Measurements from ENCODE around the gene ACP7. TPM values are rescaled to one million over a fixed set of nuclear protein-coding genes. Genes with fewer than 3 reads are reported as not detected.

The ACP7 gene
- total RNA-seq, 1 experiment from 2014 or later = 0.15 TPM

DNA sequence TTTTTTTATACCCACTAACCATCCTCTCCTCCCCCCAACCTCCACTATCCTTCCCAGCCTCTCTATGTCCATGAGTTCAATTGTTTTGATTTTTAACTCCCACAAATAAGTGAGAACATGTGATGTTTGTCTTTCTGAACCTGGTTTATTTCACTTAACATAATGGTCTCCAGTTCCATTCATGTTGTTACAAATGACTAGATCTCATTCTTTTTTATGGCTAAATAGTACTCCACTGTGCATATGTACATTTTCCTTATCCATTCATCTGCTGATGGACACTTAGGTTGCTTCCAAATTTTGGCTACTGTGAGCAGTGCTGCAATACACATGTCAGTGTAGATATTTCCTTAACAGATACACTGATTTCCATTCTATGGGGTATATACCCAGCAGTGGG, 24.9 kb upstream of the ACP7 start:
- Histone ChIP-seq H3K27ac (ENCODE audit: insufficient read length, low read depth, low read length) (no peak overlapping the region), H3K4me1 (ENCODE audit: insufficient read depth, low read length) (no peaks in the 10 kb centered on the region), H3K56ac (ENCODE audit: insufficient read length, low read depth, low read length) (no peak overlapping the region), H3K9me3 (ENCODE audit: control insufficient read depth, low read depth, low read length) (no peaks in the 10 kb centered on the region), H2AK5ac (ENCODE audit: insufficient read length, low read length) (no peak overlapping the region), H4K5ac (ENCODE audit: insufficient read length, low read depth, low read length) (no peak overlapping the region), H3K14ac (ENCODE audit: insufficient read depth, low read length) (no peak overlapping the region), H3K27me3 (ENCODE audit: insufficient read depth, low read length) (no peaks in the 10 kb centered on the region), H2BK12ac (ENCODE audit: insufficient read length, low read depth, low read length) (no peak overlapping the region), H2BK20ac (ENCODE audit: low read depth, low read length, poor library complexity, severe bottlenecking) (no peak overlapping the region), H2BK15ac (ENCODE audit: low read depth, low read length) (no peak overlapping the region), H4K91ac (ENCODE audit: insufficient read length, low read depth, low read length) (no peak overlapping the region), H4K8ac (replicated peaks; ENCODE audit: insufficient read length, low read depth, low read length) (no peak overlapping the region), H3K23ac (ENCODE audit: insufficient read length, low read depth, low read length) (no peak overlapping the region), H3K18ac (ENCODE audit: insufficient read length, low read depth, low read length) (no peak overlapping the region), H2BK5ac (ENCODE audit: insufficient read length, low read length) (no peak overlapping the region), H3K23me2 (ENCODE audit: insufficient read length, low read depth, low read length, poor library complexity, severe bottlenecking) (no peaks in the 10 kb centered on the region), H3K4ac (ENCODE audit: low read depth, low read length) (no peak overlapping the region), H3K9ac (ENCODE audit: extremely low read depth, insufficient read length, low read length) (no peak overlapping the region), H2AFZ (ENCODE audit: low read length) (no peak overlapping the region), H3K4me2 (ENCODE audit: insufficient read depth, insufficient read length, low read length) (no peak overlapping the region), H4K20me1 (ENCODE audit: control insufficient read depth, insufficient read depth, insufficient read length) (no peaks in the 10 kb centered on the region), H3K79me2 (ENCODE audit: insufficient read depth, low read length) (no peaks in the 10 kb centered on the region), H3K79me1 (ENCODE audit: insufficient read depth, low read depth, low read length, poor library complexity, severe bottlenecking) (no peaks in the 10 kb centered on the region), H3T11ph (ENCODE audit: low read length) (no peak overlapping the region), H2BK120ac (ENCODE audit: low read depth, low read length, poor library complexity, severe bottlenecking) (no peak overlapping the region)
- peaks cover 0 to 5% of the 10 kb centered on the region in 2 experiments; a peak in 3 of 5 replicates for H3K9me3 Mint-ChIP-seq
- peaks cover 6% of the 10 kb centered on the region for H3K27me3 Mint-ChIP-seq (ENCODE audit: low read depth)
- H3K4me1 Mint-ChIP-seq = no peaks in the 10 kb centered on the region
- DNase-seq = no peak
- H3K27ac Mint-ChIP-seq = no peak overlapping the region
- no peak overlapping the region for H3K4me3 Mint-ChIP-seq
- no peaks in the 10 kb centered on the region; a peak in 1 of 7 replicates for H3K36me3 Mint-ChIP-seq (ENCODE audit: insufficient read depth in 1 of 3, low read depth in 3 of 3)
- no peak for TF ChIP-seq CTCF (conservative IDR thresholded peaks at IDR 0.05)

All from H9 (cell line).